Hippocampal formation (tissue), 2 donors: Measurements from ENCODE around the gene OTUD5.

Experiments used
- DNase-seq, 2 donors: peaks; one replicate each; lab custom pipeline; 2025; lab: John Stamatoyannopoulos, UW

OTUD5 gene

GRCh38 chrX:48911412-48912182 is 45.8 kb downstream of the OTUD5 start, which contains the start of gene SLC35A2:
Gene SLC35A2, minus strand, starts transcription at chrX:48911646. Its CDS starts 10 bp downstream, at chrX:48911636.
- DNase-seq = peak; percentile 52 to 65

DNA sequence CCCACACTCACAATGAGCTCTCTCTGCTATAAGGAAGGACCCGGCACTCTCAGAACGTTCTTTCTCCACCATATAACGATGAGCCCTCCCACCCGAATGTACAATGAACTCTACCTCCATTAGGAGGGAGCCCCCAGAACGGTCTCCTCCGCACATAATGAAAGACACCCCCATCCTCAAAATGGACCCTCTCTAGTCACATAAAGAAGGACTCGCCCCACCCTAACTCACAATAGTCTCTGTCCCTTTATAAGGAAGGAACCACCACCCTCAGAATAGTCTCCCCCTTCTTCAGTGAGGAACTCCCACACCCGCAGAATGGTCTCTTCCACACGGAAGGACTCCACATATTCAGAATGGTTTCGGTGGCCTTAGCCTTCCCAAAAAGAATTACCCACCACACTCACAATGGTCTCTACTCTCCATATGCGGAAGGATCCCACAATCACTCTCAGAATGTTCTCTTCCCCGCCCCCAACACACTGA is 46.4 kb downstream of the OTUD5 start:
- DNase-seq = no peak

DNA sequence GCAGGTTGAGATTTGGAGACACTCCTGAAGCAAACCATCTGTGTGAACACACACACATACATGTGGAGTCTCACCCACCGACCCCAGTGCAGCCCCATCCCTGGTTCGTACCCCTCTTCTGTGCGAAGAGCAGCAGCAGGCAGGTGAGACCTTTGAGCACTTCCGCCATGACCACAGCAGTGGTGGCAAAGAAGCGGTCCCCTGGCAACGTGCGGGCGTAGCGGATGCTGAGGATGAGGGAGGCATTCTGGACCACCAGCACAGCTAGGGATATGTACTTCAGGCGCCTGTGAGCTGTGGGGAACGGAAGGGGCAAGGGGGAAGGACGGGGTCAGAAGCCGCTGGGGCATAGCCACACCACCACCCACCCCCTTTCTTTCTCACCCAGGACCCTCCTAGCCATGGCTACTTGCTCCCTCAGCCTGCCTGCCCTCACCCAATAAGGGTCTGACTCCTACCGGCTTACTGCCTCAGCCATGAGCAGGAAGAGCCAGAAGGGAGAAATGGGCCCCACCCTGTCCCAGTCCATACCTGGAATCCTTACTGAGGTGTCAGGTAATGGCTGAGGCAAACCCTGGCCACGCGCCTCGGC is 47.6 kb downstream of the OTUD5 start:
- DNase-seq = no peak

GRCh38 chrX:48908600-48908999 is 48.8 kb downstream of the OTUD5 start:
- DNase-seq = no peak

- no peak for DNase-seq
Observed at GRCh38 chrX:48905090-48905790, 52.2 kb downstream of the OTUD5 start.

DNA sequence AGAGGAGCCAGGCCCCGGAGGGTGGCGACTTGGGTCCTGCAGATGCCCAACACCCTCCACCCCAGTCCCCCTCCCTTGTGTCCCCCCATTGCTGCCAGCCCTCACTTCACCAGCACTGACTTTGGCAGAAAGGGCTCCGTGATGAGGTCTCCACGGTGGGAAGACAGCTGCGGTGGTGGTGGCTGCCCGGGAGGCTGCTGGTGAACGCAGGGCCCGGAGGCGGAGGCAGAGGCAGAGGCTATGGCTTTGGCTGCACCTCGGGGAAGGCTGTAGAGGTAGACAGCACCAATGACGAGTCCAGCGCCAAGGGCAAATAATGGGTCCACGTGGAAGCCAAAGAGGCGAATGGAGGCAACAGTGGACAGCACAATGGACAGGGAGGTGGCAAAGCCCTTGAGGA is 52.8 kb downstream of the OTUD5 start:
- DNase-seq = no peak

DNA sequence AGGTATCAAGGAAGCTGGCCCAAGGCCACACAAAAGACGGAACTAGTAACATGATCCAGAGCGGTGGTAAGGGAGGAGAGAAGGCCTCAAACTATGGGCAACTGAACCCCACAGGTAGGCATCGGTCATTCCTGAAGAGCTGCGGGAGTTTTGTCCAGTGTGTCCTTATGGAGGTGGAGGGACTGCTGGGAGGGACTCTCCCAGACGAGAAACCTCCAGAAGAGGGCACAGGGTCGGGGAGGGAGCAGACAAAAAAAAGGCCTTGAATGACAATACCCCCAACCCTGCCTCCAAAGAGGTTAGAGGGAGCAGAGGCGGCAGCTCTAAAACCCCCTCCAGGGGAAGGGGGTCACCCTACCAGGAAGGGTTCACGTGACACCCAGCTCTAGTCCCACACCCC is 53.2 kb downstream of the OTUD5 start:
- DNase-seq = no peak

- DNase-seq = no peak
Observed at GRCh38 chrX:48903290-48903689, 54.1 kb downstream of the OTUD5 start.

- DNase-seq = no peak
Observed at GRCh38 chrX:48902776-48903175, 54.6 kb downstream of the OTUD5 start.

- no peak for DNase-seq
Observed at GRCh38 chrX:48902135-48902534, 55.3 kb downstream of the OTUD5 start.

DNA sequence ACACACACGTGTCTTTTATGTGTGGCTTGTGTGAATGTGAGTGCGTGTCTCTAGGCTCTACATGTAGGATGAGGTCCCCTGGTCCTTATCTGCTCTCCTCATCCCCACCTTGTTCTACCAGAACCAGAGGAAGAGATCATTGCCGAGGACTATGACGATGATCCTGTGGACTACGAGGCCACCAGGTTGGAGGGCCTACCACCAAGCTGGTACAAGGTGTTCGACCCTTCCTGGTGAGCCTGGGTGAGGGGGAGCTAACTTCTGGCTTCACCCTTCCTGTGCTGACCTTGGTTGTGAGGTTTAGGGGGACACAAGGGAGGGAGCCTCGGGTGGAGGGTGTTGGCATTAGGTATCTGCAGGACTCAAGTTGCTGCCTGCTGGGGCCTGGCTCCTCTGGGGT is 56.3 kb downstream of the OTUD5 start:
- no peak for DNase-seq

GRCh38 chrX:48899078-48899410 is 58.4 kb downstream of the OTUD5 start:
- no peak for DNase-seq

DNA sequence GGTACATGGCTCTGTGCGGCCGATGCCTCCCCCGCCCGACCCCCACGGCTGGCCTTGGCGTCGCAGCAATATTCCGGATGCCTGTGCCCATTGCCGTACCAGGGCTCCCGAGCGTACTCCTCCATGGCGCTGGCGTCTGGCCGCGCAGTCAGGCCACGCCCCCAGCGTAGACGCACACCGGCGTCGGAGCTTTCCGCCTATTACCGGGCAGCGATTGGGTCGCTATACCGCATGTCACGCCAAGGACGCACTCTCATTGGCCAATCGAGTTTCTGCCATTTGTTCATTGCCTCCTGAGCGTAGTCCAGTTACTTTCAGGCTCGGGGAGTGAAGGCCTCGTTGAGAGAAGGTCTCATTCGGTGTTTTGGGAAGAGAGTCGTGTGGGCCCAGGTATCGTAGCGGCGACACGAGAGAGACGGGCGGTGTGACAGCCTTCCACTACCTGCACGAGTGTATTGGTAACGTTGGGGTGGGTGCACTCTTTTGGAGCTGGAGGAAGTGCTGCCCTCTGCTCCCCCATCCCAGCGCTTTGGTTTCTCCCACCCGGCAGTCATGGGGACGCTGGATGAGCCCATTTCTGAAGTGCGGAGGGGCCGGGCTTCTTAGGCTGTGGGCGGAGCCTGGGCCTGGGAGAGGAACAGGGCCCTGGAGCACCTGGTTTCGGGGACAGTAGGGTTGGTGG is 59.6 kb downstream of the OTUD5 start, which contains the start of the genes PQBP1 and TIMM17B:
Gene PQBP1, plus strand, starts transcription at position 306 of the 682 bp plus-strand sequence. CDS start 580 bp downstream, outside the sequence.
Gene TIMM17B, minus strand, starts transcription at position 144 of the 682 bp plus-strand sequence. Its CDS starts 19 bp downstream, at position 125.
- peak; percentile 89 for DNase-seq

DNA sequence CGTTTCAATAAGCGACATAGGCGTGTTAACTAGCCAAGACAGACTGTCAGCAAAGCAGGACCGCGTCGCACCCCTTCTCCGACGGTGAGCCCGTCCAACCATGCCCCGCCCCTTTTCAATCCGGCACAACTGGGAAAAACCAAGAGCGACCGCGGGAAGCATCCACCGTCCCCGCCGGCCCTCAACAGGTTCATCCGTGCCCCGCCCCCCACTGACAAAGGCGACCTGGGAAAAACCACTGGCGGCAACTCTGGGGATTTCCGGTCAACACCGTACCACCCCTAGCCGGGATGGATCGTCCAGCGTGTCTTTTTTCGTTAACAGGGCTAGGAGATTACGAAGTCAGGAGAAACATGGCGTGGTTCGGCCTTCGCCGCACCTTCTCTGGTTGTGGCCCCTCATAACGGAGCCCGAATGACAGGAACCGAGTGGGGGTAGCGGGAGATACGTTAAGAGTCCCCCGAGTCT is 60.2 kb downstream of the OTUD5 start:
- peak; percentile 21 to 39 for DNase-seq

- DNase-seq = no peak
Observed at GRCh38 chrX:48896611-48897011, 60.8 kb downstream of the OTUD5 start.

GRCh38 chrX:48894891-48895290 is 62.5 kb downstream of the OTUD5 start:
- no peak for DNase-seq

DNA sequence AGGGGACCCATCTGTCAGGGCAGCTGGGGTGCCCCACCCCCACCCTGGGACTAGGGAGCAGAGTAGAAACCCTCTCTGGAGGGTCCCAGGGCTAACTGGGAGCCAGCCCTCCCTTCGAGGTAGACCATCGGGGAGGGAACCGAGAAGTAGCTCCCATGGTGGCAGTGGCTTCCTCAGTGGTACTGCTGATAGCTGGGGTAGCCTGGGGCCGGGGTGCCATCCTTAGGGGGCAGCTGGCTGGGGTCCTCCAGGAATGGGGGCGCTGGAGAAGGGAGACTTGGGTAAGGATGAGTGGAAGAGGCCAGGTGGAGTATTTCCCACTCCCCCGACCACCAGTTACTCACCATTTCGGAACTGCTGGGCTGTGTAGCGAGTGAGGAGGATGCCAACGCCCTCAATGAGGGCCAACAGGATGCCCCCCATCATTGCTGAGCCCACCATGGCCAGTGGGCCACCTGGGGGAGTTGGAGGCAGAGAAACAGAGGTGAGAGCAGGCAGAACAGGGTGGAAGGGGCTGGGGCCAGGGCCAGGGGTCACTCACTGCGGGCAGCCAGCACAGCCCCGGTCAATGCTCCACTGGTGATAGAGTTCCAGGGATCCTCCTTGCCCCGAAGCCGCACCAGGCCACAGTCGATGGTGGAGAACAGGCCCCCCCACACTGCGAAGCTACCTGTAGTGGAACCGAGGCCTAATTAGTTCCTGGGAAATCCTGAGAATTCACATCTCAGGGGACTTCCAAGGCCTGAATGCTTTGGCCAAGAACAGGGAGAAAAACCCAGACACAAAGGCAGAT is 63.7 kb downstream of the OTUD5 start:
- DNase-seq = no peak

- no peak for DNase-seq
Observed at GRCh38 chrX:48892896-48893295, 64.5 kb downstream of the OTUD5 start.

DNA sequence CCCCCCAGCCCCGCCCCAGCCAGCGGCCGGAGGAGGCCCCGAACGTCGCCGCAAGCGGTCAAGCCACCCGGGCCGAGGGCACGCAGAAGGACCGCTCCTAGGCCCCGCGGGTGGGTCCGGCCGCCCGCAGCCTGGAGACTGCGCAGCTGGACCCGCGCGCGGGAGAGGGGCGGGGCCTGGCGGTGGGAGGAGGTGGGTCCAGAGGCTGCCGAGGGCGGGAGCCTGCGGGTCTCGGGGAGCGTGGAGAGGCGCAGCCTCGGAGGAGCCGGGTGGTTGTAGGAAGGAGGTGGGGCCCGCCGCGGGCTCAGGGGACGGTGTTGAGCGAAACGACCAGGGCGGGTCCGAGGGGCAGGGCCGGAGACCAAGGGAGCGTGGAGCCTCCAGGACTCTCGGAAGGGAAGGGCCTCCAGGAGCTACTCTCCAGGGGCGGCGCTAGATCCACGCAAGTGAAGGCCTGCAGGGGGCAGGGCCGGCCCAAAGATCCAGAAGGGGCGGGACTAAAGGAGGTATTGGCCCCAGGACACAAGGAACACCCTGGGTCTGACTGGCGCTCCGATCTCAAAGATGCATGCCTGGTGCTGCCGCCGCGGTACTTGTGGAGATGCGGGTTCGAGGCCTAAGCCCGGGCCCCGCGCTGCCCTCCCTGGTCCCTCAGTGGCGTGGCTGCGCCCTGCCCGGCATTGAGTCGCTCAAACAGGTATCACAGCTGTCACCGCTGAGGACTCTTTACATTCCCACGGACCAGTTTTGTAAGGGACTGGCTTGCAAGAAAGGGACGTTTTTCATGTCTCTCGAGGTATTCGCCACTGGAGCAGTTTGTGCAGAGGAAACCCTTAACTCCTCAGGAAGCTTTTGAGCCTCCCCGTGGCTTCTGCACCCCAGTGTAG is 65.8 kb downstream of the OTUD5 start:
- DNase-seq = peak; percentile 60 to 76

DNA sequence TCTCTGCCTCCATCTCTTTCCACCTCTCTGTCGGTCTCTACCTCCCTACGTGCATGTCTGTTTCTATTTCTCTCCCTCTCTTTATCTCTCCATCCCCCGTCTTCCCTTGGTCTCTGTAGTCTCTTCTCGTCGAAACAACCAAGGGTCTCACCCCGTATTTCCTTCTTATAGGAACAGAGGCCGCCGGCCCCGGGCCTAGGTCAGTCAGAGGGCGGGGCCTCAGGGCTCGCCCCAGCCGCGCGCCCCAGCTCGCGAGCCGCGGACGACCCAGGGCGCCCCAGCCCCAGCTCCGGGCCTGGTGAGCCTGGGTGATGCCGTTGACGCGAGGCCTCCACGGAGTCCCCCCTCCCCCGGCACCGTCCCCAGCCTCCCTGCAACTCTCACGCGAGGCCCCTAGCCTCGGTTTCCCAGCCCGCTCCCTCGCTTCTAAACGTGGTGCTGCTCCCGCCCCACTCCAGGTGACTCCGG is 66.4 kb downstream of the OTUD5 start:
- no peak for DNase-seq
